Adrenal gland (tissue), 5 donors: ENCODE data around the gene TRIL.

Source experiments
- POLR2A ChIP-seq, 2 donors: fragments of 450-650 bp; IDR thresholded peaks; one replicate each; pipeline ENCODE4 v1.6.1; 2017; ENCODE audit warnings: antibody characterized with exemption in 2 of 2, mild to moderate bottlenecking in 2 of 2, moderate library complexity in 1 of 2
- TF ChIP-seq, protein P1 (sequence below), 6 experiments: fragments of 450-650 bp in 4 of 6; fragments of 200-600 bp in 2 of 6; sonication (generic) in 1 of 6; IDR thresholded peaks; 1 replicate in 5 of 6; 2 replicates in 1 of 6; pipeline versions ENCODE4 v1.5.1 to v1.8.0; 2016 to 2021; ENCODE audit warnings: antibody characterized with exemption in 6 of 6, mild to moderate bottlenecking in 2 of 6, moderate library complexity in 1 of 6
- donor health status: DM: no; HTN: no; CAD: no.

DNA sequence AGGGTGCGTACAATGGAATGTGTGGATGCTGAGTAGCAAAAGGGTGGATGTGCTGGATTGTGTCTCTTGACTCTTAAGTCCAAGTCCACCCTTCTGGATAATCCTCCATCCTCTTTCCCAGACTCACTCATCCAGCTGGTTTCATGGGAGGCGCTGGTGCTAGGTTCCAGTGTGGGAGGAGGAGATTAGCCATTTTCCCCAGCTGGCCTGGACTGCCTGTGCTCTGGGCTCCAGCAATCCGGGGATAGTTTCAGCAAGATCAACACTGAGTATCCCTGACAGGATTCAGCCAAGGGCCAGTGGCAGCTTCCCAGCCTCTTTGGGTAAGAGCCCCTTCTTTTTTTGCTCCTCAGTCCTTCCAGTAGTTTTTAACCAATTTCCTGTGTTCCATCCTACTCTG is 21.6 kb upstream of the TRIL start:
- no peak for TF ChIP-seq POLR2A (IDR thresholded peaks at IDR 0.05)
- TF ChIP-seq, protein P1, sequence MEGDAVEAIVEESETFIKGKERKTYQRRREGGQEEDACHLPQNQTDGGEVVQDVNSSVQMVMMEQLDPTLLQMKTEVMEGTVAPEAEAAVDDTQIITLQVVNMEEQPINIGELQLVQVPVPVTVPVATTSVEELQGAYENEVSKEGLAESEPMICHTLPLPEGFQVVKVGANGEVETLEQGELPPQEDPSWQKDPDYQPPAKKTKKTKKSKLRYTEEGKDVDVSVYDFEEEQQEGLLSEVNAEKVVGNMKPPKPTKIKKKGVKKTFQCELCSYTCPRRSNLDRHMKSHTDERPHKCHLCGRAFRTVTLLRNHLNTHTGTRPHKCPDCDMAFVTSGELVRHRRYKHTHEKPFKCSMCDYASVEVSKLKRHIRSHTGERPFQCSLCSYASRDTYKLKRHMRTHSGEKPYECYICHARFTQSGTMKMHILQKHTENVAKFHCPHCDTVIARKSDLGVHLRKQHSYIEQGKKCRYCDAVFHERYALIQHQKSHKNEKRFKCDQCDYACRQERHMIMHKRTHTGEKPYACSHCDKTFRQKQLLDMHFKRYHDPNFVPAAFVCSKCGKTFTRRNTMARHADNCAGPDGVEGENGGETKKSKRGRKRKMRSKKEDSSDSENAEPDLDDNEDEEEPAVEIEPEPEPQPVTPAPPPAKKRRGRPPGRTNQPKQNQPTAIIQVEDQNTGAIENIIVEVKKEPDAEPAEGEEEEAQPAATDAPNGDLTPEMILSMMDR (IDR thresholded peaks at IDR 0.05) = no peak
